Measurements from ENCODE around the gene RBM22.

DNA sequence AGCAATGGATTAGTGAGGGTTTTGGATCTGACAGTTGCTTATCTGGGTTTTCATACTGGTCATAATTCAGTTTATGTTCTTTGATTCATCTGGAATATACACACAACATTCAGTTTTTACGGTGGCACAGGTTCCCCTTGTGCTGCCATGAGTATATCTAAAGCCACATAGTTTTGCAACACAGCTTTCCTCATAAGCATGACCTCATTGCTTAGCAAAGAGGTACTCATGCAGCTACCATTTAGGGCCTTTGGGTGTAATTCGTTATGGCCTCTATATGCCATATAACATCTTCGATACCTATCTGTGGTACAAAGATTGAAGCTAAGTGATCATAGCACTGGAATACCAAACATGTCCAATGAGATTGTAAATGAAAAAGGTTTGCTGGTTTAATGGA is 2.9 kb upstream of the RBM22 start:
- TF ChIP-seq GATA2 (IDR thresholded peaks at IDR 0.05; ENCODE audit: low read depth, low read length): no peak
- TF ChIP-seq GATA3 (IDR thresholded peaks at IDR 0.05; ENCODE audit: low read depth, low read length): no peak
